NT2/D1 (cell line): ENCODE measurements around the gene LRRK1.

Experiments
- DNase-seq: peaks from one replicate; pipeline ENCODE4 v3.0.0-alpha.2; 2011; ENCODE audit warnings: low read depth, low spot score
- H3K27me3 ChIP-seq: 2 replicates; pipeline ENCODE4 v1.6.0; 2011; ENCODE audit warnings: mild to moderate bottlenecking; ENCODE audit not compliant: insufficient read length, insufficient read depth
- H3K36me3 ChIP-seq: 2 replicates; pipeline ENCODE4 v1.6.1; 2011; ENCODE audit warnings: mild to moderate bottlenecking, low read length, mixed read lengths; ENCODE audit not compliant: insufficient read depth, insufficient read length
- H3K4me1 ChIP-seq: 2 replicates; pipeline ENCODE4 v1.5.1; 2011; ENCODE audit not compliant: insufficient read depth, insufficient read length
- H3K4me3 ChIP-seq: 2 replicates; pipeline ENCODE4 v1.5.1; 2011; ENCODE audit warnings: low read depth; ENCODE audit not compliant: insufficient read length
- H3K9ac ChIP-seq: 2 replicates; pipeline ENCODE4 v1.6.0; 2011; ENCODE audit warnings: low read depth; ENCODE audit not compliant: insufficient read length
- H3K9me3 ChIP-seq: 2 replicates; pipeline ENCODE4 v1.5.1; 2011; ENCODE audit warnings: mild to moderate bottlenecking, low read length; ENCODE audit not compliant: insufficient read depth
- SUZ12 ChIP-seq: IDR thresholded peaks from 2 replicates; pipeline ENCODE4 v1.6.1; 2011; ENCODE audit not compliant: insufficient read length, insufficient read depth; ENCODE audit errors: extremely low read depth
- YY1 ChIP-seq: IDR thresholded peaks from 2 replicates; pipeline ENCODE4 v1.6.1; 2011; ENCODE audit not compliant: insufficient read length, insufficient read depth
- ZNF274 ChIP-seq: IDR thresholded peaks from 2 replicates; pipeline ENCODE4 v1.6.1; 2011; ENCODE audit warnings: mild to moderate bottlenecking, low read depth, low read length

The LRRK1 gene

GRCh38 chr15:101100593-101101442 is 181.7 kb downstream of the LRRK1 start:
- Histone ChIP-seq H3K9me3 (peaks cover 15% of the 10 kb centered on the region; the same call in 1 of the 2 replicates), H3K4me3 (no peak overlapping the region), H3K9ac (no peak overlapping the region), H3K36me3 (no peaks in the 10 kb centered on the region), H3K27me3 (no peaks in the 10 kb centered on the region), H3K4me1 (peaks cover 7% of the 10 kb centered on the region)
- no peak for DNase-seq
- TF ChIP-seq ZNF274 = no peak
- no peak for TF ChIP-seq YY1

DNA sequence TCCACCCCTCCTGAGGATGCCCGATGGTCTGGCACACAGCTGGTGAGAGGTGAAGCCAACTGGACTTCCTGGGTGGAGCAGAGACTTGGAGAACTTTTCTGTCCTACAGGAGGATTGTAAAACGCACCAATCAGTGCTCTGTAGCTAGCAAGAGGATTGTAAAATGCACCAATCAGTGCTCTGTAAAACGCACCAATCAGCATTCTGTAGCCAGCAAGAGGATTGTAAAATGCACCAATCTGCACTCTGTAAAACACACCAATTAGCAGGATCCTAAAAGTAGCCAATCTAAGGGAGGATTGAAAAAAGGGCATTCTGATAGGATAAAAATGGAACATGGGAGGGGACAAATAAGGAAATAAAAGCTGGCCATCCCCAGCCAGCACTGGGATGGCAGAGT is 182.5 kb downstream of the LRRK1 start:
- Histone ChIP-seq H3K9ac (no peak overlapping the region), H3K4me1 (peaks cover 7% of the 10 kb centered on the region), H3K4me3 (no peak overlapping the region), H3K9me3 (peaks cover 15% of the 10 kb centered on the region; the same call in 1 of the 2 replicates), H3K27me3 (no peaks in the 10 kb centered on the region), H3K36me3 (no peaks in the 10 kb centered on the region)
- DNase-seq = no peak
- TF ChIP-seq ZNF274 = no peak
- no peak for TF ChIP-seq YY1
- TF ChIP-seq SUZ12 = no peak

DNA sequence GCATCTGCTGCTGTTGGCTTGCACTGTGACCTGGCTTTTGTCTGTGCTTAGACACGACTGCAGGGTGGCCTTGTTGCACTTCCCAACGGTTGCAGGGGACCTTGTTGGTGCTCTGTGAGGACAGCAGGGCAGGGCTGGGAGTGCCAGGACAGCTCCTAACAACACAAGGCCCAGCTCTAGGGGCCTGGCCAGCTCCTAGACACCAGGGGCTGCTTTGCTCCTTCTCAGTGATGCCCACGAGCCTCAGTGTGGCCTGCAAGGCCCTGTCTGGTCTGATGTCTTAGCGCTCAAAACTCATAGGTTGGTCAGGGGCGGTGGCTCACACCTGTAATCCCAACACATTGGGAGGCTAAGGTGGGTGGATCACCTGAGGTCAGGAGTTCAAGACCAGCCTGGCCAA is 183.6 kb downstream of the LRRK1 start:
- no peak for TF ChIP-seq ZNF274
- no peak for TF ChIP-seq SUZ12
- TF ChIP-seq YY1 = no peak

DNA sequence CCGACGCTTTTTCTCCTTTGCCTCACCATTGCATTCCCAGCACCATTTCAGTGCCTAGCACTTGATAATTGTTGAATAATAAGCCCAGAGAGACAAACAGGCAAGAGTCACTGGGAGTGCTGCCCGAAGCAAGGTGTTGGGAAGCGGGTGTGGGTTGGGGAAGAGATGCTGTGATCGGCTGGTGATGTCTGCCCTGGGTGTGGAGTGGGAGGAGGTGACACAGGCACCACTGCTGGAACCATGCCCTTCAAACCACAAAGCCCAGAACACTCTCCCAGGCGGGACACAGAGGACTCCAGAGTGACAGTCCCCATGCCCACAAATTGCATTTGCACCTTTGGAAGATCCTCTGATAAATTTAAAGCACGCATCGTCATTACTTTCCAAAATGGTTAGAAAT is 184.4 kb downstream of the LRRK1 start:
- Histone ChIP-seq H3K27me3 (no peaks in the 10 kb centered on the region), H3K36me3 (no peaks in the 10 kb centered on the region), H3K4me3 (no peak overlapping the region), H3K9ac (no peak overlapping the region), H3K4me1 (peaks cover 7% of the 10 kb centered on the region), H3K9me3 (peaks cover 19% of the 10 kb centered on the region; the same call in 1 of the 2 replicates)
- no peak for DNase-seq
- TF ChIP-seq YY1 = no peak
- no peak for TF ChIP-seq ZNF274
- no peak for TF ChIP-seq SUZ12

More for the DNA sequence above, 183.6 kb downstream of the LRRK1 start:
- H3K4me1 ChIP-seq = peaks cover 7% of the 10 kb centered on the region
- H3K36me3 ChIP-seq = no peaks in the 10 kb centered on the region
- H3K27me3 ChIP-seq = no peaks in the 10 kb centered on the region
- no peak overlapping the region for H3K9ac ChIP-seq
- no peak for DNase-seq
- no peak overlapping the region for H3K4me3 ChIP-seq
- H3K9me3 ChIP-seq = peaks cover 15% of the 10 kb centered on the region; the same call in 1 of the 2 replicates

- no peak for DNase-seq
- TF ChIP-seq YY1 (no peak), SUZ12 (no peak)
Measured at GRCh38 chr15:101104141-101104540, 185.0 kb downstream of the LRRK1 start.

DNA sequence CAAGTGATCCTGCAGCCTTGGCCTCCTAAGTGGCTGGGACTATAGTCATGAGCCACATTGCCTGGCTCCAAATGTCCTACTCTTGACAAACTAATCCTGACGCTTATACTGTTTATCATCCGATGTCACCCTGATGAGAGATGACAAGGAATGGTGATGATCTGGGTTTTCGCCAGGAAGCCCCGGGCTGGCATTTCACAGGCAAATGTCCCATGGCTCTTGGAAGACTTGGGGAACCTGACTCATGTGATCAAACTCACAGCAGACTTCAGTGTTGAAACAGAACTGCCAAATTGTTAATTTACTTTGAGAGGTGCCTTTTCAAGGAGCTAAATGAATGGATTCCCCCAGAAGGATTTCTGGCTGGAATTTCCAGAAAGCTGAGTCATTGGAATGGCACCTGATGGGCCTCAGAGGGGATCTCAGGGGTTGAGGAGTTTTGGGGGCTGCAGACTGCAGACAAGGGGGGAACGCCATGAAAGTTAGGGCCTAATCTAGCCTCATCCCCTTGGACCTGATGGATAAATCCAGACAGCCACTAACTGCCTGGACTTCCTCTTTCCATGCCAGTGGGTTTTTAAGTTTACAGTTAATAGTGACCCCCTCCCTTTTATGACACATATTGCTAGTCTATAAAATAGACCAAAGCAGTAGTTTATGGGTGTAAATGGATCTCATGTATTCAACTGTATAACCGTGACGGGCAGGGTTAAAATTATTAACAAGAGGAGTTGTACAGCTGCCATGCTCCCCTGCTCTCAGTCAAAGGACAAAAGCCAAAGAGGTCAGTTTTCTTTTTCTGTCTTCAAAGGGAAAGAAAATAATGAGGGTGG is 186.1 kb downstream of the LRRK1 start:
- Histone ChIP-seq H3K4me3 (no peak overlapping the region), H3K36me3 (no peaks in the 10 kb centered on the region), H3K9me3 (peaks cover 19% of the 10 kb centered on the region; the same call in 1 of the 2 replicates), H3K4me1 (peaks cover 7% of the 10 kb centered on the region), H3K9ac (peak overlapping the region; percentile 13), H3K27me3 (no peaks in the 10 kb centered on the region)
- no peak for TF ChIP-seq SUZ12
- TF ChIP-seq ZNF274 = no peak
- no peak for TF ChIP-seq YY1
- DNase-seq = peak; percentile 42

More at GRCh38 chr15:101104141-101104540, 185.0 kb downstream of the LRRK1 start:
- Histone ChIP-seq H3K4me3 (no peak overlapping the region), H3K4me1 (peaks cover 7% of the 10 kb centered on the region), H3K27me3 (no peaks in the 10 kb centered on the region), H3K36me3 (no peaks in the 10 kb centered on the region), H3K9me3 (peaks cover 19% of the 10 kb centered on the region; the same call in 1 of the 2 replicates), H3K9ac (no peak overlapping the region)

DNA sequence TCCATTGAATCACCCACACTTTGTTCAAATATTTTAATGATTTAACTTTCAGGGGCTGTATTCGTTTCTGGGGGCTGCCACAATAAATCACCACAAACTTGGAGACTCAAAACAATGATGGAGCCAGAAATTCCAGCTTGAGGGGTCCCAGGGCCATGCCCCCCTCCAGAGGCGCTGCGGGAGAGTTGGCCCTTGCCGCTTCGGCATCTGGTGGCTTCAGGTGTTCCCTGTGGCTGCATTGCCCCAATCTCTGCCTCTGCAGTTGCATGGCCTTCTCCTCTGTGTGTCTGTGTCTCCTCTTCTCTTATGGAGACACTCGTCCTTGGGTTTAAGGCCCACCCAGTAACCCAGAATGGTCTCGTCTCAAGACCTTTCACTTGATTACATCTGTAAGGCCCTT is 187.9 kb downstream of the LRRK1 start:
- Histone ChIP-seq H3K9me3 (peaks cover 10% of the 10 kb centered on the region; the same call in 1 of the 2 replicates), H3K27me3 (no peaks in the 10 kb centered on the region), H3K9ac (no peak overlapping the region), H3K36me3 (no peaks in the 10 kb centered on the region), H3K4me3 (no peak overlapping the region), H3K4me1 (peaks cover 9% of the 10 kb centered on the region)
- no peak for DNase-seq
- TF ChIP-seq ZNF274 (no peak), YY1 (no peak), SUZ12 (no peak)
